ENCODE measurements around the gene MICB. TPM values are rescaled to one million over a fixed set of nuclear protein-coding genes. Genes with fewer than 3 reads are reported as not detected.

Gene MICB
- total and polyA plus RNA-seq, 9 of the 15 experiments (the other 6 are each of a cell fraction or from before 2014, with no cell fraction given): 13.3 to 34.5 (median 19.8) TPM

GRCh38 chr6:31460361-31461025, 37.5 kb upstream of the MICB start:
- FAIRE-seq: no peak
- no peak for DNase-seq (ENCODE audit: extremely low read depth in 1 of 4, low spot score in 3 of 4)
- ChIA-PET POLR2A (interaction anchor here (1.0 to 1.2 kb wide), 3 partner anchors 20 to 88 kb away, joined by 3 read pairs; no protein-coding TSS in a partner anchor), CTCF (ENCODE audit: low intra/inter-chr PET ratio) (no interaction called here)
- Histone ChIP-seq H3K9me1 (ENCODE audit: control insufficient read depth, insufficient read depth, low read length) (no peaks in the 10 kb centered on the region), H4K20me1 (replicated peaks; ENCODE audit: control insufficient read depth, insufficient read depth, low read length) (0 out of 2 replicates have a peak, but pooled peaks cover 10% of the 10 kb centered on the region), H3K27ac (ENCODE audit: extremely low read depth, low read depth, low read length) (no peak overlapping the region), H2AFZ (ENCODE audit: low read depth, low read length) (no peak overlapping the region), H3K36me3 (ENCODE audit: control insufficient read depth, insufficient read depth, low read length) (no peaks in the 10 kb centered on the region), H3K9me3 (replicated peaks; ENCODE audit: control insufficient read depth, insufficient read depth, low read depth, low read length) (no peaks in the 10 kb centered on the region), H3K4me1 (replicated peaks in 1 of 2; ENCODE audit: control insufficient read depth in 2 of 2, insufficient read depth in 2 of 2, low read length in 2 of 2) (peaks cover 0 to 6% of the 10 kb centered on the region in 2 experiments; a peak in 3 of 5 replicates), H3K79me2 (ENCODE audit: control insufficient read depth, insufficient read depth, low read length) (no peaks in the 10 kb centered on the region), H3K9ac (ENCODE audit: insufficient read depth in 1 of 2, low read depth in 2 of 2, low read length in 2 of 2) (no peak overlapping the region), H3K27me3 (ENCODE audit: control insufficient read depth in 2 of 2, insufficient read depth in 2 of 2, low read length in 2 of 2) (peaks cover 35 to 36% of the 10 kb centered on the region in 2 experiments; a peak in 4 of 5 replicates), H3K4me3 (no peak overlapping the region), H3K4me2 (ENCODE audit: insufficient read depth, low read length) (no peak overlapping the region)
- intact Hi-C loops (cut with micrococcal nuclease): no loop called here
- TF ChIP-seq ARID2 (IDR thresholded peaks at IDR 0.05): no peak
- TF ChIP-seq SMAD4 (CRISPR knock-in tag; conservative IDR thresholded peaks at IDR 0.05): no peak
- peak; percentile 81; the same call in 1 of the 2 replicates for TF ChIP-seq ZC3H11A (IDR thresholded peaks at IDR 0.05; ENCODE audit: low read depth, low read length)
- TF ChIP-seq ZFP1 (CRISPR knock-in tag; IDR thresholded peaks at IDR 0.05): no peak
- ATAC-seq: no peak
- in situ Hi-C loops (cut with MboI): no loop called here
- BruUV-seq (replicated peaks): no TSS peak
- WGBS (ENCODE audit: insufficient coverage, low coverage, missing lambda C conversion rate): 8% methylated on average over 5 of the region's 5 CpGs

Measured in K562 (cell line).